Measurements from ENCODE around the gene TMPRSS11D. TPM values are rescaled to one million over a fixed set of nuclear protein-coding genes. Genes with fewer than 3 reads are reported as not detected.

Gene TMPRSS11D
- total RNA-seq, 1 experiment from 2014 or later: not detected

DNA sequence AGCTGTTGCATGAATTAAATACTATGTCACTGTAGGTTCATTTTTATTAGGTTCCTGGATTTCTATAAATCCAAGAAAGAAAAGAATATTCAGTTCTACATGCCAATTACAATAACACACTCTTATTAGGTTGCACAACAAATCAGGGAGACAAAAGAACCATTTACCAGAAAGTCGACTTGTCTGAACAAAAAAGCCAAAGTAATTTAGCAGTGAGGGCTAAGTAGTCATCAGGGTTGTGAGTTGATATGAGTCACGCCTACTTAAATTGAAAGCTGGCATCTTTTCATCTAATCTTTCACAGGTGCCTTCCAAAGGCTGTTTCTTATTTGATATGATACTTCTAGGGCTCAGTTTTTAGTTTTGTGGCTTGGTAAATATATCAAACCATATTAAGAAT, 104.2 kb downstream of the TMPRSS11D start:
- Mint-ChIP-seq H3K4me3 (no peak overlapping the region), H3K4me1 (peaks cover 2 to 6% of the 10 kb centered on the region in 2 experiments; a peak in 3 of 4 replicates), H3K27me3 (ENCODE audit: low read depth) (no peaks in the 10 kb centered on the region), H3K9me3 (no peaks in the 10 kb centered on the region), H3K36me3 (ENCODE audit: insufficient read depth in 1 of 3, low read depth in 3 of 3) (no peaks in the 10 kb centered on the region), H3K27ac (no peak overlapping the region; a peak in 1 of 7 replicates)
- Histone ChIP-seq H3K18ac (ENCODE audit: insufficient read length, low read depth, low read length) (no peak overlapping the region), H2AFZ (ENCODE audit: low read length) (no peak overlapping the region), H3T11ph (ENCODE audit: low read length) (no peak overlapping the region), H3K14ac (ENCODE audit: insufficient read depth, low read length) (no peak overlapping the region), H3K23me2 (ENCODE audit: insufficient read length, low read depth, low read length, poor library complexity, severe bottlenecking) (no peaks in the 10 kb centered on the region), H3K27ac (ENCODE audit: insufficient read length, low read depth, low read length) (no peak overlapping the region), H2BK12ac (ENCODE audit: insufficient read length, low read depth, low read length) (no peak overlapping the region), H2BK15ac (ENCODE audit: low read depth, low read length) (no peak overlapping the region), H3K4me2 (ENCODE audit: insufficient read depth, insufficient read length, low read length) (no peak overlapping the region), H3K23ac (ENCODE audit: insufficient read length, low read depth, low read length) (no peak overlapping the region), H4K20me1 (ENCODE audit: control insufficient read depth, insufficient read depth, insufficient read length) (no peaks in the 10 kb centered on the region), H2BK5ac (ENCODE audit: insufficient read length, low read length) (no peak overlapping the region), H4K8ac (replicated peaks; ENCODE audit: insufficient read length, low read depth, low read length) (no peak overlapping the region), H3K27me3 (ENCODE audit: insufficient read depth, low read length) (no peaks in the 10 kb centered on the region), H4K91ac (ENCODE audit: insufficient read length, low read depth, low read length) (no peak overlapping the region), H3K79me2 (ENCODE audit: insufficient read depth, low read length) (no peaks in the 10 kb centered on the region), H3K4me1 (ENCODE audit: insufficient read depth, low read length) (no peaks in the 10 kb centered on the region), H3K56ac (ENCODE audit: insufficient read length, low read depth, low read length) (no peak overlapping the region), H3K4ac (ENCODE audit: low read depth, low read length) (no peak overlapping the region), H2AK5ac (ENCODE audit: insufficient read length, low read length) (no peak overlapping the region), H3K79me1 (ENCODE audit: insufficient read depth, low read depth, low read length, poor library complexity, severe bottlenecking) (no peaks in the 10 kb centered on the region), H4K5ac (ENCODE audit: insufficient read length, low read depth, low read length) (no peak overlapping the region), H3K9ac (ENCODE audit: extremely low read depth, insufficient read length, low read length) (no peak overlapping the region), H2BK120ac (ENCODE audit: low read depth, low read length, poor library complexity, severe bottlenecking) (no peak overlapping the region), H2BK20ac (ENCODE audit: low read depth, low read length, poor library complexity, severe bottlenecking) (no peak overlapping the region), H3K9me3 (ENCODE audit: control insufficient read depth, low read depth, low read length) (no peaks in the 10 kb centered on the region)
- TF ChIP-seq, protein P1, sequence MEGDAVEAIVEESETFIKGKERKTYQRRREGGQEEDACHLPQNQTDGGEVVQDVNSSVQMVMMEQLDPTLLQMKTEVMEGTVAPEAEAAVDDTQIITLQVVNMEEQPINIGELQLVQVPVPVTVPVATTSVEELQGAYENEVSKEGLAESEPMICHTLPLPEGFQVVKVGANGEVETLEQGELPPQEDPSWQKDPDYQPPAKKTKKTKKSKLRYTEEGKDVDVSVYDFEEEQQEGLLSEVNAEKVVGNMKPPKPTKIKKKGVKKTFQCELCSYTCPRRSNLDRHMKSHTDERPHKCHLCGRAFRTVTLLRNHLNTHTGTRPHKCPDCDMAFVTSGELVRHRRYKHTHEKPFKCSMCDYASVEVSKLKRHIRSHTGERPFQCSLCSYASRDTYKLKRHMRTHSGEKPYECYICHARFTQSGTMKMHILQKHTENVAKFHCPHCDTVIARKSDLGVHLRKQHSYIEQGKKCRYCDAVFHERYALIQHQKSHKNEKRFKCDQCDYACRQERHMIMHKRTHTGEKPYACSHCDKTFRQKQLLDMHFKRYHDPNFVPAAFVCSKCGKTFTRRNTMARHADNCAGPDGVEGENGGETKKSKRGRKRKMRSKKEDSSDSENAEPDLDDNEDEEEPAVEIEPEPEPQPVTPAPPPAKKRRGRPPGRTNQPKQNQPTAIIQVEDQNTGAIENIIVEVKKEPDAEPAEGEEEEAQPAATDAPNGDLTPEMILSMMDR (conservative IDR thresholded peaks at IDR 0.05): no peak
- no peak for DNase-seq
- no CpG with 5 or more reads among the region's 2 CpGs for WGBS (ENCODE audit: extremely low coverage, insufficient read length, low lambda C conversion rate)

All from H9 (cell line).